Effector memory CD4-positive, alpha-beta T cell (primary cell): ENCODE measurements around the gene DTHD1.

Experiments
- DNase-seq, 3 donors: peaks; one replicate each; pipeline ENCODE4 v3.0.0-alpha.2; 2020
- H3K27ac ChIP-seq: 2 replicates; pipeline ENCODE4 v1.7.0; 2013; ENCODE audit warnings: mild to moderate bottlenecking, low read length, moderate library complexity; ENCODE audit not compliant: insufficient read depth, poor library complexity, severe bottlenecking
- H3K27me3 ChIP-seq: replicated peaks from 2 replicates; pipeline ENCODE4 v1.7.0; 2013; ENCODE audit warnings: mild to moderate bottlenecking, low read length; ENCODE audit not compliant: insufficient read depth, control insufficient read depth, poor library complexity, severe bottlenecking
- H3K36me3 ChIP-seq: 2 replicates; pipeline ENCODE4 v1.7.0; 2013; ENCODE audit warnings: mild to moderate bottlenecking, low read length, moderate library complexity; ENCODE audit not compliant: control insufficient read depth, insufficient read depth
- H3K4me1 ChIP-seq: 2 replicates; pipeline ENCODE4 v1.7.0; 2013; ENCODE audit warnings: low read length, mild to moderate bottlenecking; ENCODE audit not compliant: control insufficient read depth, insufficient read depth, poor library complexity, severe bottlenecking
- H3K4me3 ChIP-seq: 2 replicates; pipeline ENCODE4 v1.7.0; 2013; ENCODE audit warnings: low read length, low read depth, mild to moderate bottlenecking; ENCODE audit not compliant: insufficient read depth, poor library complexity, severe bottlenecking
- H3K9me3 ChIP-seq: 2 replicates; pipeline ENCODE4 v1.7.0; 2013; ENCODE audit warnings: mild to moderate bottlenecking, low read length, moderate library complexity; ENCODE audit not compliant: control insufficient read depth

Gene DTHD1

GRCh38 chr4:36269101-36269500, 12.3 kb upstream of the DTHD1 start:
- DNase-seq: peak; percentile 19 to 38 (median 32)
- Histone ChIP-seq H3K36me3 (no peaks in the 10 kb centered on the region), H3K4me3 (no peak overlapping the region), H3K4me1 (no peaks in the 10 kb centered on the region), H3K27me3 (no peaks in the 10 kb centered on the region), H3K9me3 (no peaks in the 10 kb centered on the region), H3K27ac (peak overlapping the region; percentile 46)

GRCh38 chr4:36269533-36270173, 11.8 kb upstream of the DTHD1 start:
- DNase-seq: no peak
- no peaks in the 10 kb centered on the region for H3K27me3 ChIP-seq
- H3K27ac ChIP-seq: no peak overlapping the region
- H3K4me1 ChIP-seq: no peaks in the 10 kb centered on the region
- no peaks in the 10 kb centered on the region for H3K9me3 ChIP-seq
- no peaks in the 10 kb centered on the region for H3K36me3 ChIP-seq
- no peak overlapping the region for H3K4me3 ChIP-seq

GRCh38 chr4:36273276-36273675, 8.1 kb upstream of the DTHD1 start:
- H3K27ac ChIP-seq: no peak overlapping the region
- H3K4me3 ChIP-seq: no peak overlapping the region
- no peaks in the 10 kb centered on the region for H3K4me1 ChIP-seq
- H3K36me3 ChIP-seq: no peaks in the 10 kb centered on the region
- no peak for DNase-seq
- H3K9me3 ChIP-seq: no peaks in the 10 kb centered on the region
- no peaks in the 10 kb centered on the region for H3K27me3 ChIP-seq

GRCh38 chr4:36274158-36274557, 7.3 kb upstream of the DTHD1 start:
- H3K36me3 ChIP-seq: no peaks in the 10 kb centered on the region
- H3K27ac ChIP-seq: no peak overlapping the region
- no peak for DNase-seq
- H3K9me3 ChIP-seq: no peaks in the 10 kb centered on the region
- H3K4me3 ChIP-seq: no peak overlapping the region
- H3K4me1 ChIP-seq: no peaks in the 10 kb centered on the region
- H3K27me3 ChIP-seq: no peaks in the 10 kb centered on the region

GRCh38 chr4:36277533-36277932, 3.9 kb upstream of the DTHD1 start:
- Histone ChIP-seq H3K27ac (no peak overlapping the region), H3K4me1 (no peaks in the 10 kb centered on the region), H3K27me3 (no peaks in the 10 kb centered on the region), H3K4me3 (no peak overlapping the region), H3K9me3 (no peaks in the 10 kb centered on the region), H3K36me3 (no peaks in the 10 kb centered on the region)
- DNase-seq: no peak

- no peaks in the 10 kb centered on the region for H3K36me3 ChIP-seq
- H3K4me3 ChIP-seq: no peak overlapping the region
- DNase-seq: no peak
- no peaks in the 10 kb centered on the region for H3K27me3 ChIP-seq
- H3K9me3 ChIP-seq: no peaks in the 10 kb centered on the region
- H3K27ac ChIP-seq: no peak overlapping the region
- no peaks in the 10 kb centered on the region for H3K4me1 ChIP-seq
These were observed 2.6 kb upstream of the DTHD1 start for GRCh38 chr4:36278789-36279188.

- DNase-seq: no peak
- Histone ChIP-seq H3K4me3 (no peak overlapping the region), H3K9me3 (no peaks in the 10 kb centered on the region), H3K27ac (no peak overlapping the region), H3K36me3 (no peaks in the 10 kb centered on the region), H3K27me3 (no peaks in the 10 kb centered on the region), H3K4me1 (no peaks in the 10 kb centered on the region)
These were observed 861 bp upstream of the DTHD1 start for GRCh38 chr4:36280555-36280954.

- no peak overlapping the region for H3K27ac ChIP-seq
- no peaks in the 10 kb centered on the region for H3K4me1 ChIP-seq
- DNase-seq: no peak
These were observed 1.2 kb downstream of the DTHD1 start for GRCh38 chr4:36282503-36283030.

GRCh38 chr4:36283912-36284465, 2.6 kb downstream of the DTHD1 start:
- Histone ChIP-seq H3K9me3 (no peaks in the 10 kb centered on the region), H3K4me3 (no peak overlapping the region), H3K27ac (no peak overlapping the region), H3K36me3 (no peaks in the 10 kb centered on the region), H3K27me3 (no peaks in the 10 kb centered on the region), H3K4me1 (no peaks in the 10 kb centered on the region)
- DNase-seq: no peak

More at GRCh38 chr4:36282503-36283030, 1.2 kb downstream of the DTHD1 start:
- H3K9me3 ChIP-seq: no peaks in the 10 kb centered on the region
- H3K36me3 ChIP-seq: no peaks in the 10 kb centered on the region
- H3K4me3 ChIP-seq: no peak overlapping the region
- no peaks in the 10 kb centered on the region for H3K27me3 ChIP-seq

- peak; percentile 32 to 47 (median 44) for DNase-seq
- H3K4me3 ChIP-seq: no peak overlapping the region
- H3K9me3 ChIP-seq: no peaks in the 10 kb centered on the region
- no peaks in the 10 kb centered on the region for H3K27me3 ChIP-seq
- no peaks in the 10 kb centered on the region for H3K4me1 ChIP-seq
- no peaks in the 10 kb centered on the region for H3K36me3 ChIP-seq
- peak overlapping the region; percentile 63 for H3K27ac ChIP-seq
These were observed 4.5 kb downstream of the DTHD1 start for GRCh38 chr4:36285784-36286480.
